ENCODE results near the gene KIAA1958.
"Not testable (repeated sequence)": the region's sequence is repeated elsewhere in the genome, so short reads cannot be mapped to it uniquely, and the experiment has no call there.

Gene KIAA1958

DNA sequence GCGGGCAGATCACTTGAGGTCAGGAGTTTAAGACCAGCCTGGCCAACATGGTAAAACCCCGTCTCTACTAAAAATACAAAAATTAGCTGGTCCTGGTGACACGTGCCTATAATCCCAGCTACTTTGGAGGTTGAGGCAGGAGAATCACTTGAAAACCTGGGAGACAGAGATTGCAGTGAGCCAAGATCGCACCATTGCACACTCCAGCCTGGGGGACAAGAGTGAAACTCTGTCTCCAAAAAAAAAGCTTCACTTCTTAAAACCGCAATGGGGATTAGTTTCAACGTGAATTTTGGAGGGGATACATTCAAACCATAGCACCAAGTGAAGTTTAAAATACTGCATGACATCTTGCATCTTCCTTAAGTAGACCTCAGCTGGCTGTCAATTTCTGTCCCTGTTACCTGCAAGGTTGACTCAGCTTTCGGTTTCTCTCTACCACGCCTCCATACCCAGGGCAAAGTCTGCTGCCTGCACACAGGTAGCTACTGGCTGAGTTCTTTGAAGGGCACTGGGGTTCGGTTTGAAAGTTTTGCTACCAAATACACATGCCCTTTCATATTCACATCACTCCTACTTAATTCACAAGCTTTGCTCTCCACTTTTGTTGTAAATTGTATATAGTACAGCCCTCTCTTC is 69.3 kb downstream of the KIAA1958 start:
- DNase-seq (ENCODE audit: low spot score): no peak

DNA sequence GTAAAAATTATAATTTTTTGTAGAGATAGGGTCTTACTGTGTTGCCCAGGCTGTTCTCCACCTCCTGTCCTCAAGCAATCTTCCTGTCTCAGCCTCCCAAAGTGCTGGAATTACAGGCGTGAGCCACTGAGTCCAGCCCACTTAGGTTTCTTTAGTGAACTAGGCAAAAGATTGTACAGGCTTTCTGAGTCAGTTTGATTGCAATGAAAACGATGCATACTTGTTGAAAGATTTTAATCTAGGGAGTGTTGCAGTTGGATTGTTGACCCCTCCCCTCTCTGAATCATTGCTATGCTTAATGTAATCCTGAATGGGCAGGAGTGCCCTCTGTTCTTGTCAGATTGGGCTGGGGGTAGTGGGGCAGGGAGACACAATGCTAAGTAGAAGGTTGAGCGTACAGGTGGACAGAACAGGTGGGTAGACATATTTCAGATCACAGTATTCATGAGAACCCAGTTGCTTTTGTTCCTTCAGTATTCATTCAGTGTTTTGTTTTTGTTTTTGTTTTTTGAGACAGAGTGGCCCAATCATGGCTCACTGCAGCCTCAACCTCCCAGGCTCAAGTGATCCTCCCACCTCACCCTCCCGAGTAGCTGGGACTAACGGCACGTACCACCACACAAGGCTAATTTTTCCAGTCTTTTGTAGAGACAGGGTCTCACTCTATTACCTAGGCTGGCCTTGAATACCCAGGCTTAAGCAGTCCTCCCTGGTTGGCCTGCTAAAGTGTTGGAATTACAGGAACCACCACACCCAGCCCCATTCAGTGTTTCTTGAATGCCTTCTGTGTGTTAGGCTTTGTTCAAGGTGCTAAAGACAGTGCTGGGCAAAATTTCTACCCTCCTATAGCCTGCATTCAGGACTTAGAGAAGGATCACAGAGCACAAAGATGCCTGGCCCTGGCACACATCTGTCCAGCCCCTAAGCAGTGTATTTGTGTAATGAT is 70.1 kb downstream of the KIAA1958 start:
- DNase-seq (ENCODE audit: low spot score): no peak

DNA sequence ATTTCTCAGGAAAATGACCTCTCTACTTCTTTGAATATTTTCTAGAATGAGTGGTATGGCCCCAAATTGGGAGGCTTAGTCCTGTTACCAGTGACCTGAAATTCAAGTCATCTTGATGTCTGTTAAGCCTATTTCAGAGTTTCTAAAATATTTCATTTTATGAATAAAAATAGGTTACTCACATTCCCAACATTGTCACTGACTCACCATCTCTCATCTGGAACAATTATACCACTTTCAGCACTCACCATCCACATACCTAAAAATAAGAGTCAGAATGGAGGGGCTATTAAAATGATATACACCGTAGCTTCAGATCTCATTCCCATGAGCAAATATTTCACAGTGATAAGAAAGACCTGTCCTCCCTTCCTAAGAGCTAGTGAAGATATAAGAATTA is 71.8 kb downstream of the KIAA1958 start:
- no peak for DNase-seq (ENCODE audit: low spot score)

DNA sequence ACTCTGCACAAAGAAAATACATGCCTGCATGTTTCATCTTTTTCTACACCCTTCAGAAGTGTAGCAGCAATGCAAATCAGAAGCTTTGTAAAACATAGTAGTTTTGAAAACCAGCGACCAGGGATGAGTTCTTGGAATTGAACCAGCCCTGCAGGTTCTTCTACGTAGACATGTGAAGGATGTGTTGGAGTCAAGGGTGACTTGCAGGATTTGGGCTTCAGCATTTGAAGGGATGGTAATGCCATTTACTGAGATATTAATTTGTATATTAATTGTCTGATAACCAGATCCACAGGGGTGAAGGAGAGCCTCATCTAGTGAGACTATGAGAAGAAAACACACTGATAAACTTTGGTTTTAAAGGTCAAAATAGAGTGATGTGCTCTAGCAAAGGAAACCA is 72.4 kb downstream of the KIAA1958 start:
- no peak for DNase-seq (ENCODE audit: low spot score)

DNA sequence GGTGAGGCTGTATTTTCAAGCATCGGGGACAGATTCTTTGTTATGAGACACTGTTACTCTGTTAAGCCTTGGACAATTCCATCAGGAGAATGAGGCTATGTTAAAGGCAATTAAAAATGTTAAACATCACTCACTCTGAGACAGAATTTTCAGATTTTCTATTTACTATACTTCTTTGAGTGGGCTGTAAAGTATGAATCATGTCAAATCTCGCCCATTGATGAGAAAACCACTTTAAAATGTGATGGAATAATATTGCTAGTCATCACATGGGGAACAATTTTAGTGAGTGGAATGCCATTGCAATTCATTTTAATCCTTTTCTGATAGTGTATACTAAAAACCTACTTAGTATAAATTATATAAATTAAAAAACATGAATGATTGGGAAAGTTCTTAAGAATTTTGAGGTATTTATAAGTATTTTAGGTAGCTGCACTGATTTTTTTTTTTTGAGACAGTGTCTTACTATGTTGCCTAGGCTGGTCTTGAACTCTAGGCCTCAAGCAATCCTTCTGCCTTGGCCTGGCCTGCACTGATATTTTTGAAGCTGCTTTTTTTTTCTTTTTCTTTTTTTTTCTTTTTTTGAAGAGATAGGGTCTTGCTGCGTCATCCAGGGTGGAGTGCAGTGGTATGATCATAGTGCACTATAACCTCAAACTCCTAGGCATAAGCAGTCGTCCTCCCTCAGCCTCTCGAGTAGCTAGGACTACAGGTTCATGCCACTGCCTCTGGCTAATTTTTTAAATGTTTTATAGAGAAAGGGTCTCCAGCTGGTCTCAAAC is 73.2 kb downstream of the KIAA1958 start:
- no peak for DNase-seq (ENCODE audit: low spot score)

DNA sequence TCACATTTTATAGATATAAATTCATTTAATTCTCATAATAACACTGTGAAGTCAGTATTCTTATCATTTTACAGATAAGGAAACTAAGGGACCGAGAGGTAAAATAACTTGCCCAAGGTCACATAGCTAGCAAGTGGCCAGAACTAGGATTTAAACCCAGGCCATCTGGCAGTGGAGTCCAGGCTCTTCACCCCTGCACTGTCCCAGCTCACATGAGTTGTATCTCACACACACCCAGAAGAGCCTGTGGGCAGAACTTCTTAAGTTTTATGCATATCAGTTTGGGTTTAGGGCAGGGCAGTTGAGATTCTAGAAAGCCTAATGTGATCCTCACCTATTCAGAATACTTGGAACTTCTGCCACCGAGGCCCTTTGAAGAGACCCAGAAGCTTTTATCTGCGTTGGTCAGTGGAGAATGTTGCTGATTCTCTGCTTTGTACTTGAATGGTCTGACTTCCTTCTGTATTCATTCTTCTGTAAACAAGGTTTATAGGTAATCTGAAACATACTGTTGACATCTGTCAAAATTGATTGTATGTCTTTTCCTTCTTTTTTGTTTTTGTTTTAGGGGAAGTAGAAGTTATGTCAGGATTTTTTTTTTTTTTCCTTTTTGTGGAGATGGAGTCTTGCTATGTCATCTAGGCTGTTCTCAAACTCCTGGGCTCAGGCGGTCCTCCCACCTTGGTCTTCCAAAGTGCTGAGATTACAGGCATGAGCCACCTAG is 75.8 kb downstream of the KIAA1958 start:
- no peak for DNase-seq (ENCODE audit: low spot score)

DNA sequence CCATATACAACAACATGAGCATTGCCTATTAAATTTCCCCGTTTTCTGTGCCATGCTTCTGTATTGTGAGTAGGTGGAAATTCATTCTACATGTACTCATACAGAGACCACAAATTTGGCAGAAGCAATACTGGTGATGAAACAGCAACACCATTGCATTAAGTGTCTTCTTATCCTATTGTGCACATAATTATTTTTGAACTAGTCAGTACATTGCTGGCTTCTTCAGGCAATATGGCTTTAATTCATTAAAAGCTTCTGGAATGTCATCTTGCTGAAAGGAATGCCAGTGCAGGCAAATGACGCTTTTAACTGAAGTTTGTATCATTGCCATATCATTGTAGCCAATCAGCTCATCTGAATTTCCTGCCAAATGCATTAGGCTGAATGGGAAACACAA is 82.6 kb downstream of the KIAA1958 start:
- no peak for DNase-seq (ENCODE audit: low spot score)

DNA sequence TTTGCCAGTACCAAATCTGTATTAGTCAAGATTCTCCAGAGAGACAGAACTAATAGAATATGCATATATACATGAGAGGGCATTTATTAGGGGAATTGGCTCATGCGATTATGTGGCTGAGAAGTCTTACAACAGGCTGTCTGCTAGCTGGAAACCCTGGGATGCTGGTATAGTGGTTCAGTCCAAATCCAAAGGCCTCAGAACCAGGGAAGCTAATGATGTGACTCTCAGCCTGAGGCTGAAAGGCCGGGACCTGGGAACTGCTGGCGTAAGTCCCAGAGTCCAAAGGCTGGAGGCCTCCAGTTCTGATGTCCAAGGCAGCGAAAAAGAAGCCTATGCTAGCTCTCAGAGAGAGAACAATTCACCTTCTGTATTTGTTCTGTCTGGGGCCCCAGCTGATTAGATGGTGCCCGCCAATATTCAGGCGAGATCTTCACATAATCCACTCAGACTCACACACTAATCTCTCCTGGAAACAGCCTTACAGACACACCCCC is 84.1 kb downstream of the KIAA1958 start:
- DNase-seq (ENCODE audit: low spot score): peak; percentile 94

DNA sequence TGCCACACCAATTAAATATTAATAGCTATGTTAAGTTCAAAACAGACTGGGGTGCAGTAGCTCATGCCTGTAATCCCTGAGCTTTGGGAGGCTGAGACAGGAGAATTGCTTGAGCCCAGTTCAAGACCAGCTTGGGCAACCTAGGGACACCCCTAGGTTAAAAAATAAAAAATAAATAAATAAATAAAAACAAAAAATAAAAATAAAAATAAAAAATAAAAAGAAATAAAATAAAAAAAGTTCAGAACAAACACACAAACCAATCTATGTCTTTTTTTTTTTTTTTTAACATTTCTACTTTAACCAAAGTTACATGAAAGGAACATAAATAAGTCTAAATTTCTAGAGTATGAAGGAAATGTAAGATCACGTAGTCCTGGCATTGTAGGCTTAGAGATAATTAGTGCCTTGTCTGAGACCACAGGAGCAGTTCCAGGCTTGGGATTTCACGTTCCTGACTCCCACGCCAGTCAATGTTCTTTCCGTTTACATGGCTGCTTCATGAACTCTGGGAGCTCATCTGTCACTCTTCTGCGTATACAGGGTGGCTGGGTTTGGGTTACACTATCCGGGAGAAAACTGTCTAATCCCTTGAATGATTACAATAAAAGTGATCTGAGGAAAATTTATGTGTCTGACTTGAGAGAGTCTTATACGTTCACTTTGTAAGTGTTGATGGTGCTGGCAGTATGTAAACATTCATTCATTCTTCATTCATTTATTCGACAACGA is 85.2 kb downstream of the KIAA1958 start:
- DNase-seq (ENCODE audit: low spot score): no peak

DNA sequence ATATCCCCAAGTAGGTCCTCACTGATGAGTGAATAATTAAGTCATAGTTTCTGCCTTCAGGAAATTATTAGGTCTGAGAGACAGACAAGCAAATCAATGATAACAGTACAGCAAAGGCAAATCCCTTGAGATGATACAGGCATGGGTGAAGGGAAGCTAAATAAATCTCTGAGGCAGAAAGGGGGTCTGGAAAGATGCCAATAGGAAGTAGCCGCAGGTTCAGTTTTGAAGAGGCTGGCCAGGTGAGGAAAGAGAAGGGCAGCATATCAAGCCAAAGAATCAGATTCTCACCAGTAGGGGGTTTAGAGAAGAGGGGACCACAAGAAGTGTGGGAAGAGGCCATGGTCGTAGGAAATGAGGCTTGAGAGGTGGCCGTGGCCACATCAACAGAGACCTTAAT is 85.8 kb downstream of the KIAA1958 start:
- no peak for DNase-seq (ENCODE audit: low spot score)

DNA sequence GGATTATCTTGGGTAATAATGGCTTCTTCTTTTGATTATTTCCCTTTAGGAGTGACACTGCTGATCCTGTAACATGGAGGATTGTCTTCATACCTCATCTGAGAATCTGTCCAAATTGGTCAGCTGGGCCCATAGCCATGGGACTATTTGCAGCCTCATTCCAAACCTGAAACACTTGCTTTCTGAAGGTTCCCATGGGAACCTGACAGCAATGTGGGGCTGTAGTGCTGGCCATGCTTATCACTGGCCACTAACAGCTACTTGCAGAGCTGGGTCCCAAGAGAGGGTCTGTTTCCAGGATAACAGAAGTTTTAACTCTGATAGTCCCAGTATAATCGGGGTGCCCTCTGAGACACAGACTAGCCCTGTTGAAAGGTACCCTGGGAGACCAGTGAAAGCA is 87.4 kb downstream of the KIAA1958 start:
- DNase-seq (ENCODE audit: low spot score): no peak

DNA sequence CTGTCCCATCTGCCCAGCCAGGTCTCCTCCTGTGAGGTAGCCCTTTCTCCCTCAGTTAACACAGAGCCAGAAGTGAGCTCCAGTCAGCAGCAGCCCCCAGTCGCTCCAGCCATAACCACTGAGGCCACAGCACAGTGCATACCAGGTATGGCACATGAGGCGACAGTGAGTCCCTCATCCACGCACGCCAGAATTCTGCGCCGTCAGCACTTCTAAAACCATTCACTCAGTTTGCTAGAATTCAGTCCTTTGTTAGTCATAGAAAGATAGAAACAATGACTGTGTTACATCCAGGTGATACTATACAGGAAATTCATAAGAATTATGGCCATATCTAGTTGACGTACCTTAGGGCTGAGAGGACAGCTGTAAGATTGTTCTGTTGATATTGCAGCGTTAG is 88.5 kb downstream of the KIAA1958 start:
- DNase-seq (ENCODE audit: low spot score): no peak

DNA sequence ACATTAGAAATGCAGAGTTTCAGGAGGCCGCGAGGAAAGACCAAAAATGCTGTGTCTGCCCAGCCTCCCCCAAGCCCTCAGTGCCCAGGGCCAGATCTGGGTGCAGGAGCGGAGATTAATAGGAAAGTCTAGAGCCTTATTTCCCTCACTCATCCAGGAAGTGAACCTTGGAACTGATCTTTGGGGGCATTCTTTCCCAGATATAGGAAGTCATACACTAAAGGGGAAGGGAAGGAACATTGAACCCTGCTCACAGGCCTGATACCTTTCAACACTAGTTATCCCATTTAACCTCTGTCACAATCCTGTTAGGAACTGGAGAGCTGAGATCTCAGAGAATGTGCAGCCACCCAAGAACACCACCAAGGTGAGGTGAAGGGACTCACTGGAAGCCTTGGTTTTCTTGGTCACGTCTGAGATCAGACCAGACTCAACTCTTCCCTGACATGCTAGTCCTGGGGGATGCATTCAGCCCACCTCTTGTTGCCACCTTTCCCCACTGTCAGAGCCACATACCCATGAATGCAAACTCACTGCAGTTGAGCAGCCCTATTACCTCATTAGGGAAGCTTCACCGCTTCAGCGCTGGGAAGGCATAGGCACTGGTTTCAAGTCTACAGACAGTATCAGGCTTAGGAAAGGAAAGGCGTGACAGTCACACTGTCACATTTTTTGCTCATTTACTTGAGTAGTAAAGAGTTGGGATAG is 95.0 kb downstream of the KIAA1958 start:
- no peak for DNase-seq (ENCODE audit: low spot score)

DNA sequence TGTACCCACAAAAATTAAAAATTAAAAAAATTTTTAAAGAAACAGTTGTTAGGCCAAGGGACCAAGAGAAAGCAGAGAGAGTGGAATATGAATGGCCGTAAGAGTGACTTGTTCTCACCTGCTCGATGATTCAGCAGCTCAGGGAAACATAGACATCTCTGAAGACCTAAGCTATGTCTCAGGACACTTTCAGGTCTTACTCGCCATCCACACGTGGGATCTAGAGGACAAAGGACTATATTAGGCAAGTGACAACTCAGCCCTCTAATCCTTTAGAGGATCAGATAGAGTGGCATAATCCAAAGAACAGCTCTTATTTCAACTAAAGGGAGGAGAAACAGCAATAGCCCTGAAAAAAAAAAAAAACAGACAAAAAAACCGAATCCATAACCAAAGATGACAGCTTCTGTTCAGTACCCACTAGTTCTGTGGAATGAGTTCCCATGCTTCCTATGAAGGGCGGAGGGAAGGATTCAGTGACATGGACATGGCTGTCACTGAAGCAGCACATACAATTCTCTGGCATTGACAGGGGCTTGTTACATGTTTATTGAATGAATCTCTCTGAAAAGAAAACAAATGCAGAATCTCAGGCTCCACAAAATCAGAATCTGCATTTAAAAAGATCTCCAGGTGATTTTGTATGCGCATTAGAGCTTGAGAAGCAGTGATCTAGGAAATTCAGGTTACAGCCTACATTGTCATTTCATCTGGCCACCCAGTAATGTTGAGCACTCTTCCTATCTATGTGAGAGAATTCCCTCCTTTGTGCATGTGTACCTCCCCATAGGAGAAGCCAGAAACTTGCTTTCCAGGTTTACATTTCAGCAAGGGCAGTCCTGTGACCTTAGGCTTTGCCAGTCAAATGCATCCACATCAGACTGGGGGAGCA is 96.0 kb downstream of the KIAA1958 start:
- DNase-seq (ENCODE audit: low spot score): no peak

DNA sequence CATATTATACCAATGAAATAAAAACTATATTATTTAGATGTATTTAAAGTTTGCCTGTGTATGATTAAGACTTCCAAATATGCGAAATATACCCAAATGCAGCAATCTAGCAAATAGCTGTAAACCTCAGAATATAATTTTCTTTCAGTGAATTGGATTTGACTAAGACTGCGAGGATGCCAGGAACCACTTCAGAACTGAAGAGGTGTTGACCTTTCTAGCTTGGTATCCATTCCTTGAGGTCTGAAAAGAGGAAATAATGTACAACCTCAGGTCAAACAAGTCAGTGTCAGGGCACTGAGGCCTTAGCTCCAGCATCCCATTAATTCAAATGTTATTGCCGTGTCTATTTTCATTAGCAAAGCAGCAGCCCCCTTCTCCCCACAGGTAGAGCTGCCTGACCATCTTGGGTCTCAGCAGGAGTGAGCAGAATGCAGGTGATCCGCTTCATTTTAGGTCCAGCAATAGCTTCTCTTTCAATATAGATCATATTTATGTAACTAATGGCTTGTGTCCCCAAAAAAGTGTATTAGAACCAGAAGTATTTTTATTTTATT is 100.0 kb downstream of the KIAA1958 start:
- no peak for DNase-seq (ENCODE audit: low spot score)

DNA sequence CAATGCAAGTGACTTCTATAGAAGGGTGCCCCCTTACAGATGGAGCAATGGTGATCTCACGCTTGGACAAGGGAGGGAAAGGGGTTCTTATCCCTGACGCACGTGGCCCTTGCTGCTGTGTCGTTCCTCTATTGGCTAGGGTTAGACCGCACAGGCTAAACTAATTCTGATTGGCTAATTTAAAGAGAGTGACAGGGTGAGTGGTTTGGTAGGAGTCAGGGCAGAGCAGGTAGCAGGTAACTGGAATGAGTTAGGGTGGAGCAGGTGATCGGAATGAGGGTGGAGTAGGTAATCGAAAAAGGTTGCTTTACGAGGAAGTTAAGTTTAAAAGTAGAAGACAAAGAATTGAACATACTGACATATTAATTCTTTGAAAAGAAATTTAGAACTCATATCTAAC is 105.2 kb downstream of the KIAA1958 start:
- DNase-seq (ENCODE audit: low spot score): not testable (repeated sequence)

DNA sequence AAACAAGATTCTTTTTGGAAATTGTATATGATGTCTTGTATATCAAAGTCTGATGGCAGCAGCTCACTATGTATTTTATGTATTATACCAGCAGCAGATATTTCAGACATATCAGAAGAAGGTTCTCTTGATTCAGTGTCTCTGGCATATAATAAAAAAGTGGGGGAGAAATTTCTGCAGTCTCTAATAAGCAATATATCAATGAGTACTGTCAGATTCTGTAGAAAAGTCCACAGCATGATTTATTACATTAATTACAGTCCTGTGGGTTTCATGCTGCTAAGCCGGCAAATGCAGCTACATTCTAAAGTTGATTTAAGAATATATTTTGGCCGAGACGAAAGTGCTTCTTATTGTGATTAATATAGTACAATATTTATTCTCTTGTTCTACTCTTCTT is 113.1 kb downstream of the KIAA1958 start:
- no peak for DNase-seq (ENCODE audit: low spot score)

DNA sequence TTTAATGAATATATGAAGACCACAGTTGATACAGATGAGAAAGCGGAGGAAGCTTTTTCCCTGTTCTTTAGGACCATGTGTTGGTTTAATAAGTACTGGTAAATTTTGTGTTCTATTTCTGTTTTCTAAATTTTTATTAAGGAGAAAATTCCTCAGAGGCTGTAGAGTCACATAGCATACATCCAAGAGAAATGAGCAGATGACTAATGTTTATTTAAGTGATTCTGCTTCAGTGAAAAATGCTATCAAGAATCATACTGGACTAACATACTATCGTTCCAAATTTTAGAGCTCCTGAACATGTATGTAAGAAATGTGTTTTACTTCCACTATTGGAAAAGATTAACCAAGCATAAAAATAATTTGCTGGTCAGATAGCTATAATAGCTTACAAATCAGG is 115.0 kb downstream of the KIAA1958 start:
- no peak for DNase-seq (ENCODE audit: low spot score)

DNA sequence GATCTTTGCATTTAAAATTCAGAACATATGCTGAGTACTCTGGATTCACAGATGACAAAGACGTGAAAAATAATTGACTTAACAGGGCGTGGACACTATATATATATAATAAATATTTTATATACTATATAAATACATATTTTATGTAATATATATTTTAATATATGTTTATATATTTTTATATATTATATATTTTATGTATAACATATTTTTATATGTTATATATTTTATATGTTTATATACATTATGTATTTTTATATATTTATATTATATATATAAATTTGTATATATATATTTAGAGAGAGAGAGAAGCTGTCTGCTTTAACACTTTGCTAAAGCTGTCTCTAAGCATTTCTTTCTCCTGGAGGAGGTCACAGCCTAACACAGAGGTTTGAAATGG is 118.2 kb downstream of the KIAA1958 start:
- DNase-seq (ENCODE audit: low spot score): no peak
